ENCODE measurements around the gene WDR5. TPM values are rescaled to one million over a fixed set of nuclear protein-coding genes. Genes with fewer than 3 reads are reported as not detected.
A peak's percentile ranks its signal among the peaks of the same experiment; 100 is the strongest.

Gene WDR5
- polyA plus RNA-seq, 3 donors = 22.6 to 22.9 (median 22.9) TPM

GRCh38 chr9:134154262-134154701 lies 18.4 kb downstream of the WDR5 start:
- 95 to 96% (median 96%) methylated on average over 27 of the region's 27 CpGs for WGBS, 3 donors
- H3K27ac ChIP-seq (ENCODE audit: low read depth, low read length) = no peak overlapping the region

GRCh38 chr9:134155812-134156377 lies 20.0 kb downstream of the WDR5 start:
- H3K27ac ChIP-seq (ENCODE audit: low read depth, low read length) = no peak overlapping the region
- 62 to 95% (median 94%) methylated on average over 20 of the region's 20 CpGs for WGBS, 3 donors

- whole genome bisulfite sequencing, 3 donors = 90 to 97% (median 94%) methylated on average over 31 to 33 of the region's 33 CpGs
- no peak overlapping the region for H3K27ac ChIP-seq (ENCODE audit: low read depth, low read length)
Measured at GRCh38 chr9:134156564-134157377, 20.9 kb downstream of the WDR5 start.

GRCh38 chr9:134157378-134157885 lies 21.6 kb downstream of the WDR5 start:
- H3K27ac ChIP-seq (ENCODE audit: low read depth, low read length) = no peak overlapping the region
- WGBS, 3 donors = 94 to 96% (median 96%) methylated on average over 22 to 23 of the region's 23 CpGs

GRCh38 chr9:134158242-134158641 lies 22.4 kb downstream of the WDR5 start:
- H3K27ac ChIP-seq (ENCODE audit: low read depth, low read length) = no peak overlapping the region
- 88 to 91% (median 90%) methylated on average over 17 of the region's 17 CpGs for WGBS, 3 donors

- WGBS, 3 donors = 88 to 92% (median 90%) methylated on average over 20 of the region's 20 CpGs
- no peak overlapping the region for H3K27ac ChIP-seq (ENCODE audit: low read depth, low read length)
Measured at GRCh38 chr9:134158753-134159392, 23.0 kb downstream of the WDR5 start.

GRCh38 chr9:134159566-134160245 lies 23.8 kb downstream of the WDR5 start:
- 87 to 92% (median 89%) methylated on average over 20 of the region's 20 CpGs for WGBS, 3 donors
- no peak overlapping the region for H3K27ac ChIP-seq (ENCODE audit: low read depth, low read length)

- no peak overlapping the region for H3K27ac ChIP-seq (ENCODE audit: low read depth, low read length)
- WGBS, 3 donors = 83 to 87% (median 86%) methylated on average over 14 of the region's 14 CpGs
Measured at GRCh38 chr9:134161647-134162046, 25.8 kb downstream of the WDR5 start.

- WGBS, 3 donors = 91 to 95% (median 94%) methylated on average over 9 of the region's 9 CpGs
Measured at GRCh38 chr9:134162212-134162775, 26.4 kb downstream of the WDR5 start.

GRCh38 chr9:134162926-134163370 lies 27.1 kb downstream of the WDR5 start:
- WGBS, 3 donors = 44 to 54% (median 53%) methylated on average over 24 of the region's 24 CpGs
- H3K27ac ChIP-seq (ENCODE audit: low read depth, low read length) = peak overlapping the region; percentile 63

More at GRCh38 chr9:134162212-134162775, 26.4 kb downstream of the WDR5 start:
- H3K27ac ChIP-seq (ENCODE audit: low read depth, low read length) = no peak overlapping the region

GRCh38 chr9:134163371-134164196 lies 27.7 kb downstream of the WDR5 start:
- peak overlapping the region; percentile 63 for H3K27ac ChIP-seq (ENCODE audit: low read depth, low read length)
- WGBS, 3 donors = 1% methylated on average over 78 to 80 of the region's 80 CpGs

- WGBS, 3 donors = 0 to 1% (median 0%) methylated on average over 50 of the region's 50 CpGs
Measured at GRCh38 chr9:134164879-134165278, 29.0 kb downstream of the WDR5 start.

GRCh38 chr9:134165357-134166315 lies 29.8 kb downstream of the WDR5 start:
- H3K27ac ChIP-seq (ENCODE audit: low read depth, low read length) = no peak overlapping the region
- 41 to 46% (median 44%) methylated on average over 29 of the region's 29 CpGs for WGBS, 3 donors

More at GRCh38 chr9:134164879-134165278, 29.0 kb downstream of the WDR5 start:
- H3K27ac ChIP-seq (ENCODE audit: low read depth, low read length) = no peak overlapping the region

GRCh38 chr9:134166374-134166773 lies 30.5 kb downstream of the WDR5 start:
- WGBS, 3 donors = 93 to 94% (median 94%) methylated on average over 13 of the region's 13 CpGs
- H3K27ac ChIP-seq (ENCODE audit: low read depth, low read length) = no peak overlapping the region

GRCh38 chr9:134167530-134167931 lies 31.6 kb downstream of the WDR5 start:
- H3K27ac ChIP-seq (ENCODE audit: low read depth, low read length) = no peak overlapping the region
- WGBS, 3 donors = 84 to 87% (median 85%) methylated on average over 4 of the region's 4 CpGs
